Neural cell (in vitro differentiated cells): ENCODE data around the gene DIABLO. TPM values are rescaled to one million over a fixed set of nuclear protein-coding genes. Genes with fewer than 3 reads are reported as not detected.

Experiments used
- H2AFZ ChIP-seq: fragments of 200-600, 300-800 bp; sonication (generic), shearing (Covaris generic); 2 replicates; pipeline ENCODE4 v1.6.0; 2014; ENCODE audit warnings: low read depth, mild to moderate bottlenecking, antibody characterized with exemption, low read length, moderate library complexity
- H3F3A ChIP-seq: fragments of 200-600 bp; shearing (Covaris generic); 2 replicates; pipeline ENCODE4 v1.6.1; 2016; ENCODE audit warnings: mild to moderate bottlenecking, moderate library complexity, mixed read lengths, antibody characterized with exemption, low read length; ENCODE audit not compliant: insufficient read depth, poor library complexity, severe bottlenecking
- H3K27ac ChIP-seq: fragments of 200-600, 300-800 bp; sonication (generic), shearing (Covaris generic); 2 replicates; pipeline ENCODE4 v1.5.1; 2014; ENCODE audit warnings: mild to moderate bottlenecking, low read length, moderate library complexity
- H3K27me3 ChIP-seq: fragments of 300-800, 200-600 bp; sonication (generic), shearing (Covaris generic); 2 replicates; pipeline ENCODE4 v1.6.0; 2014; ENCODE audit warnings: mild to moderate bottlenecking, low read depth, low read length, moderate library complexity; ENCODE audit not compliant: insufficient read depth
- H3K36me3 ChIP-seq: fragments of 300-800, 200-600 bp; sonication (generic), shearing (Covaris generic); 2 replicates; pipeline ENCODE4 v1.5.1; 2014; ENCODE audit warnings: mild to moderate bottlenecking, antibody characterized with exemption, low read length, moderate library complexity; ENCODE audit not compliant: insufficient read depth
- H3K4me2 ChIP-seq: fragments of 300-800, 200-600 bp; sonication (generic), shearing (Covaris generic); 2 replicates; pipeline ENCODE4 v1.6.0; 2014; ENCODE audit warnings: mild to moderate bottlenecking, low read length
- H3K4me3 ChIP-seq: fragments of 300-800, 200-600 bp; sonication (generic), shearing (Covaris generic); 2 replicates; pipeline ENCODE4 v1.5.1; 2014; ENCODE audit warnings: mild to moderate bottlenecking, low read length, moderate library complexity
- H3K79me2 ChIP-seq: fragments of 200-600 bp; shearing (Covaris generic); replicated peaks from 2 replicates; pipeline ENCODE4 v1.6.0; 2014; ENCODE audit warnings: mild to moderate bottlenecking, low read length, moderate library complexity; ENCODE audit not compliant: insufficient read depth
- H3K9ac ChIP-seq: fragments of 300-800, 200-600 bp; sonication (generic), shearing (Covaris generic); 2 replicates; pipeline ENCODE4 v1.6.1; 2016; ENCODE audit warnings: mild to moderate bottlenecking, low read length, mixed read lengths
- H3K9me2 ChIP-seq: fragments of 200-600 bp; shearing (Covaris generic); 2 replicates; pipeline ENCODE4 v1.6.1; 2016; ENCODE audit warnings: mild to moderate bottlenecking, low read length, mixed read lengths; ENCODE audit not compliant: insufficient read depth
- H3K9me3 ChIP-seq: fragments of 200-600, 300-800 bp; sonication (generic), shearing (Covaris generic); 2 replicates; pipeline ENCODE4 v1.6.1; 2016; ENCODE audit warnings: mild to moderate bottlenecking, mixed run types, low read length, moderate library complexity, mixed read lengths
- H4K20me1 ChIP-seq: fragments of 200-600 bp; shearing (Covaris generic); 2 replicates; pipeline ENCODE4 v1.6.1; 2016; ENCODE audit warnings: mild to moderate bottlenecking, mixed run types; ENCODE audit not compliant: insufficient read depth
- CTCF ChIP-seq: fragments of 450-650 bp; IDR thresholded peaks from 2 replicates; pipeline ENCODE4 v1.5.1; 2014; ENCODE audit warnings: antibody characterized with exemption, mild to moderate bottlenecking, moderate library complexity; ENCODE audit not compliant: poor library complexity, severe bottlenecking
- EP300 ChIP-seq: fragments of 450-650 bp; conservative IDR thresholded peaks from 2 replicates; pipeline ENCODE4 v1.6.1; 2014; ENCODE audit warnings: antibody characterized with exemption, mild to moderate bottlenecking, moderate library complexity; ENCODE audit not compliant: poor library complexity, severe bottlenecking
- EZH2 ChIP-seq: fragments of 200-600, 300-800 bp; shearing (Covaris generic), sonication (generic); IDR thresholded peaks from 2 replicates; pipeline ENCODE4 v1.6.1; 2014; ENCODE audit warnings: antibody characterized with exemption, low read length, borderline replicate concordance, mild to moderate bottlenecking; ENCODE audit not compliant: insufficient read depth, poor library complexity, severe bottlenecking
- POLR2AphosphoS5 ChIP-seq: IDR thresholded peaks from 2 replicates; pipeline ENCODE4 v1.6.1; 2012
- RAD21 ChIP-seq: fragments of 450-650 bp; conservative IDR thresholded peaks from 2 replicates; pipeline ENCODE4 v1.6.1; 2014; ENCODE audit warnings: antibody characterized with exemption, mild to moderate bottlenecking, moderate library complexity
- SMC3 ChIP-seq: fragments of 450-650 bp; conservative IDR thresholded peaks from 2 replicates; pipeline ENCODE4 v1.6.1; 2014; ENCODE audit warnings: antibody characterized with exemption, mild to moderate bottlenecking, moderate library complexity; ENCODE audit not compliant: poor library complexity
- TAF1 ChIP-seq: IDR thresholded peaks from 2 replicates; pipeline ENCODE4 v1.6.1; 2012; ENCODE audit warnings: low read depth
- polyA plus RNA-seq: library from polyadenylated mRNA; depleted of rRNA; stranded (reverse); fragments of >200 nt; gene quantifications from 2 replicates; pipeline ENCODE4 v1.2.3, GENCODE V29; 2014
- TF ChIP-seq, protein P1 (sequence below): IDR thresholded peaks from 2 replicates; pipeline ENCODE4 v1.6.1; 2012; ENCODE audit warnings: borderline replicate concordance

The DIABLO gene
- polyA plus RNA-seq, 1 donor from 2014 or later = 157 TPM

DNA sequence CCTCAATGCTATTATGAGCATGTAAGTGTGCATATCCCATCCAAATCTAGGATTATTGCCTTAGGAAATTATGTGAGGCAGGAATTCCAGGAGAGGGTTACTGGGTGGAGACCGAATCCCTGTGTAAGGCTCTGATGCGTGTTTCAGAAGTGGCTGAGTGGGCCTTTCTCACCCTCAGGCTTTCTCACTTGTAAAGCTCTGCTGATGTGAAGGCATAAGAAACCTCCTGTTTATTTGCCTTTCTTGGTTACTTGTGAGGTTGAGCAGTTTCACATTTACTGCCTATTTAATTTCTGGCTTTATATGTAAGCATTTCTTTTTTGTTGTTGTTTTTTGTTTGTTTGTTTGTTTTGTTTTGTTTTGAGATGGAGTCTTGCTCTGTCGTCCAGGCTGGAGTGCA, 62.9 kb downstream of the DIABLO start:
- no peaks in the 10 kb centered on the region for H3K9me2 ChIP-seq
- H3K36me3 ChIP-seq = no peaks in the 10 kb centered on the region
- no peak overlapping the region for H3K4me2 ChIP-seq
- H4K20me1 ChIP-seq = no peaks in the 10 kb centered on the region
- H3K9ac ChIP-seq = no peak overlapping the region
- no peak for TF ChIP-seq EP300
- TF ChIP-seq SMC3 = no peak
- no peak for TF ChIP-seq CTCF
- H3K9me3 ChIP-seq = no peaks in the 10 kb centered on the region
- H3F3A ChIP-seq = no peaks in the 10 kb centered on the region
- H3K79me2 ChIP-seq = no peaks in the 10 kb centered on the region
- no peak overlapping the region for H3K4me3 ChIP-seq
- no peaks in the 10 kb centered on the region for H3K27me3 ChIP-seq
- H3K27ac ChIP-seq = no peak overlapping the region
- H2AFZ ChIP-seq = no peak overlapping the region

- no peaks in the 10 kb centered on the region for H3K36me3 ChIP-seq
- H3F3A ChIP-seq = no peaks in the 10 kb centered on the region
- no peaks in the 10 kb centered on the region for H3K9me2 ChIP-seq
- no peaks in the 10 kb centered on the region for H3K9me3 ChIP-seq
- H3K79me2 ChIP-seq = no peaks in the 10 kb centered on the region
- no peak overlapping the region for H3K4me2 ChIP-seq
- H3K27ac ChIP-seq = no peak overlapping the region
- TF ChIP-seq POLR2AphosphoS5 (no peak), EZH2 (no peak), TAF1 (no peak), RAD21 (no peak), SMC3 (no peak), CTCF (no peak)
- TF ChIP-seq, protein P1, sequence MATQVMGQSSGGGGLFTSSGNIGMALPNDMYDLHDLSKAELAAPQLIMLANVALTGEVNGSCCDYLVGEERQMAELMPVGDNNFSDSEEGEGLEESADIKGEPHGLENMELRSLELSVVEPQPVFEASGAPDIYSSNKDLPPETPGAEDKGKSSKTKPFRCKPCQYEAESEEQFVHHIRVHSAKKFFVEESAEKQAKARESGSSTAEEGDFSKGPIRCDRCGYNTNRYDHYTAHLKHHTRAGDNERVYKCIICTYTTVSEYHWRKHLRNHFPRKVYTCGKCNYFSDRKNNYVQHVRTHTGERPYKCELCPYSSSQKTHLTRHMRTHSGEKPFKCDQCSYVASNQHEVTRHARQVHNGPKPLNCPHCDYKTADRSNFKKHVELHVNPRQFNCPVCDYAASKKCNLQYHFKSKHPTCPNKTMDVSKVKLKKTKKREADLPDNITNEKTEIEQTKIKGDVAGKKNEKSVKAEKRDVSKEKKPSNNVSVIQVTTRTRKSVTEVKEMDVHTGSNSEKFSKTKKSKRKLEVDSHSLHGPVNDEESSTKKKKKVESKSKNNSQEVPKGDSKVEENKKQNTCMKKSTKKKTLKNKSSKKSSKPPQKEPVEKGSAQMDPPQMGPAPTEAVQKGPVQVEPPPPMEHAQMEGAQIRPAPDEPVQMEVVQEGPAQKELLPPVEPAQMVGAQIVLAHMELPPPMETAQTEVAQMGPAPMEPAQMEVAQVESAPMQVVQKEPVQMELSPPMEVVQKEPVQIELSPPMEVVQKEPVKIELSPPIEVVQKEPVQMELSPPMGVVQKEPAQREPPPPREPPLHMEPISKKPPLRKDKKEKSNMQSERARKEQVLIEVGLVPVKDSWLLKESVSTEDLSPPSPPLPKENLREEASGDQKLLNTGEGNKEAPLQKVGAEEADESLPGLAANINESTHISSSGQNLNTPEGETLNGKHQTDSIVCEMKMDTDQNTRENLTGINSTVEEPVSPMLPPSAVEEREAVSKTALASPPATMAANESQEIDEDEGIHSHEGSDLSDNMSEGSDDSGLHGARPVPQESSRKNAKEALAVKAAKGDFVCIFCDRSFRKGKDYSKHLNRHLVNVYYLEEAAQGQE = no peak
- no peak overlapping the region for H3K9ac ChIP-seq
- H4K20me1 ChIP-seq = no peaks in the 10 kb centered on the region
- no peak overlapping the region for H2AFZ ChIP-seq
- H3K27me3 ChIP-seq = no peaks in the 10 kb centered on the region
- no peak overlapping the region for H3K4me3 ChIP-seq
Observed at GRCh38 chr12:122161682-122162081, 64.2 kb downstream of the DIABLO start.
